H1 (cell line): ENCODE results near the gene EIF4A2.

Experiments
- CHD2 ChIP-seq: IDR thresholded peaks from 2 replicates; pipeline ENCODE4 v1.6.1; 2012; ENCODE audit warnings: low read length, improper control_type of control experiment
- CTCF ChIP-seq, 3 experiments: IDR thresholded peaks; 1 replicate in 2 of 3; 2 replicates in 1 of 3; pipeline versions ENCODE4 v1.5.1 to v1.6.1; 2011; ENCODE audit warnings: low read length in 3 of 3, mild to moderate bottlenecking in 3 of 3, inconsistent platforms in 2 of 3, low read depth in 1 of 3, moderate library complexity in 1 of 3; ENCODE audit not compliant: insufficient read depth in 1 of 3; ENCODE audit errors: control extremely low read depth in 1 of 3
- GABPA ChIP-seq: IDR thresholded peaks from 2 replicates; pipeline ENCODE4 v1.6.1; 2011; ENCODE audit warnings: mild to moderate bottlenecking, low read length, moderate library complexity, borderline replicate concordance; ENCODE audit not compliant: insufficient read depth
- JUND ChIP-seq: IDR thresholded peaks from 2 replicates; pipeline ENCODE4 v1.6.1; 2011; ENCODE audit warnings: mild to moderate bottlenecking, improper control_type of control experiment, low read length
- KDM1A ChIP-seq: fragments of 200-600, 300-600 bp; sonication (generic); IDR thresholded peaks from 2 replicates; pipeline ENCODE4 v1.7.1; 2016; ENCODE audit warnings: mild to moderate bottlenecking, low read length, borderline replicate concordance
- MAX ChIP-seq: IDR thresholded peaks from 2 replicates; pipeline ENCODE4 v1.6.1; 2012; ENCODE audit warnings: inconsistent platforms
- POLR2A ChIP-seq, 2 experiments: IDR thresholded peaks; 1 replicate in 1 of 2; 2 replicates in 1 of 2; pipeline ENCODE4 v1.6.1; 2011; ENCODE audit warnings: low read depth in 2 of 2, low read length in 2 of 2, mild to moderate bottlenecking in 2 of 2; ENCODE audit errors: control extremely low read depth in 1 of 2
- RFX5 ChIP-seq: IDR thresholded peaks from 2 replicates; pipeline ENCODE4 v1.6.1; 2011; ENCODE audit warnings: low read depth, low read length, improper control_type of control experiment, borderline replicate concordance
- SP1 ChIP-seq: IDR thresholded peaks from 2 replicates; pipeline ENCODE4 v1.6.1; 2011; ENCODE audit warnings: low read depth, low read length
- TAF1 ChIP-seq: IDR thresholded peaks from 2 replicates; pipeline ENCODE4 v1.6.1; 2011; ENCODE audit warnings: mild to moderate bottlenecking, low read depth, low read length

GRCh38 chr3:186806089-186807055, 23.0 kb downstream of the EIF4A2 start, which contains the start of gene RFC4:
- TF ChIP-seq MAX = peak; percentile 68
- peak; percentile 67 to 96 for TF ChIP-seq POLR2A (IDR thresholded peaks at IDR 0.05; ENCODE audit: control extremely low read depth in 1 of 2, low read depth in 2 of 2, low read length in 2 of 2)
- peak; percentile 93 for TF ChIP-seq TAF1
- no peak for TF ChIP-seq SP1
- TF ChIP-seq CHD2 = peak; percentile 31; the same call in 1 of the 2 replicates
- TF ChIP-seq JUND = no peak
- TF ChIP-seq CTCF (IDR thresholded peaks at IDR 0.05; ENCODE audit: control extremely low read depth in 1 of 3, insufficient read depth in 1 of 3, low read depth in 1 of 3, low read length in 3 of 3) = no peak
- no peak for TF ChIP-seq RFX5
- peak; percentile 90 for TF ChIP-seq GABPA
- no peak for TF ChIP-seq KDM1A
